ENCODE measurements around the gene NGEF. TPM values are rescaled to one million over a fixed set of nuclear protein-coding genes. Genes with fewer than 3 reads are reported as not detected.

NGEF gene
- total RNA-seq, 1 donor from 2014 or later, result 1.2 TPM

- peaks cover 65% of the 10 kb centered on the region for H3K27me3 Mint-ChIP-seq
- no peaks in the 10 kb centered on the region for H3K9me3 Mint-ChIP-seq (ENCODE audit: low read depth)
- DNase-seq (ENCODE audit: low spot score, unreplicated experiment), result no peak
- H3K4me3 Mint-ChIP-seq (ENCODE audit: low read depth), result peak overlapping the region; percentile 67
- H3K4me1 Mint-ChIP-seq (ENCODE audit: low read depth), result peaks cover 9% of the 10 kb centered on the region
- TF ChIP-seq CTCF (IDR thresholded peaks at IDR 0.05; ENCODE audit: unreplicated experiment), result no peak
- H3K27ac Mint-ChIP-seq, result no peak overlapping the region
- no peaks in the 10 kb centered on the region for H3K36me3 Mint-ChIP-seq (ENCODE audit: insufficient read depth)
These were observed 83.0 kb downstream of the NGEF start for GRCh38 chr2:232930059-232930400.

- Mint-ChIP-seq H3K36me3 (ENCODE audit: insufficient read depth) (no peaks in the 10 kb centered on the region), H3K27me3 (peaks cover 70% of the 10 kb centered on the region), H3K27ac (peak overlapping the region; percentile 69), H3K4me3 (ENCODE audit: low read depth) (peak overlapping the region; percentile 67), H3K9me3 (ENCODE audit: low read depth) (no peaks in the 10 kb centered on the region), H3K4me1 (ENCODE audit: low read depth) (peaks cover 9% of the 10 kb centered on the region)
- no peak for DNase-seq (ENCODE audit: low spot score, unreplicated experiment)
- TF ChIP-seq CTCF (IDR thresholded peaks at IDR 0.05; ENCODE audit: unreplicated experiment), result no peak
These were observed 83.6 kb downstream of the NGEF start for GRCh38 chr2:232929303-232930058.

- H3K4me3 Mint-ChIP-seq (ENCODE audit: low read depth), result peak overlapping the region; percentile 67
- DNase-seq (ENCODE audit: low spot score, unreplicated experiment), result no peak
- H3K4me1 Mint-ChIP-seq (ENCODE audit: low read depth), result peaks cover 9% of the 10 kb centered on the region
- peak overlapping the region; percentile 69 for H3K27ac Mint-ChIP-seq
- H3K27me3 Mint-ChIP-seq, result peaks cover 70% of the 10 kb centered on the region
- no peaks in the 10 kb centered on the region for H3K36me3 Mint-ChIP-seq (ENCODE audit: insufficient read depth)
- TF ChIP-seq CTCF (IDR thresholded peaks at IDR 0.05; ENCODE audit: unreplicated experiment), result no peak
- no peaks in the 10 kb centered on the region for H3K9me3 Mint-ChIP-seq (ENCODE audit: low read depth)
These were observed 84.3 kb downstream of the NGEF start for GRCh38 chr2:232928551-232929302.

- H3K27ac Mint-ChIP-seq, result no peak overlapping the region
- DNase-seq (ENCODE audit: low spot score, unreplicated experiment), result peak; percentile 30
- H3K27me3 Mint-ChIP-seq, result peaks cover 66% of the 10 kb centered on the region
- H3K36me3 Mint-ChIP-seq (ENCODE audit: insufficient read depth), result no peaks in the 10 kb centered on the region
- H3K9me3 Mint-ChIP-seq (ENCODE audit: low read depth), result no peaks in the 10 kb centered on the region
- H3K4me1 Mint-ChIP-seq (ENCODE audit: low read depth), result peaks cover 9% of the 10 kb centered on the region
- no peak for TF ChIP-seq CTCF (IDR thresholded peaks at IDR 0.05; ENCODE audit: unreplicated experiment)
- H3K4me3 Mint-ChIP-seq (ENCODE audit: low read depth), result peak overlapping the region; percentile 63
These were observed 85.1 kb downstream of the NGEF start for GRCh38 chr2:232927793-232928550.
